ENCODE results near the gene SRBD1.

Gene SRBD1

DNA sequence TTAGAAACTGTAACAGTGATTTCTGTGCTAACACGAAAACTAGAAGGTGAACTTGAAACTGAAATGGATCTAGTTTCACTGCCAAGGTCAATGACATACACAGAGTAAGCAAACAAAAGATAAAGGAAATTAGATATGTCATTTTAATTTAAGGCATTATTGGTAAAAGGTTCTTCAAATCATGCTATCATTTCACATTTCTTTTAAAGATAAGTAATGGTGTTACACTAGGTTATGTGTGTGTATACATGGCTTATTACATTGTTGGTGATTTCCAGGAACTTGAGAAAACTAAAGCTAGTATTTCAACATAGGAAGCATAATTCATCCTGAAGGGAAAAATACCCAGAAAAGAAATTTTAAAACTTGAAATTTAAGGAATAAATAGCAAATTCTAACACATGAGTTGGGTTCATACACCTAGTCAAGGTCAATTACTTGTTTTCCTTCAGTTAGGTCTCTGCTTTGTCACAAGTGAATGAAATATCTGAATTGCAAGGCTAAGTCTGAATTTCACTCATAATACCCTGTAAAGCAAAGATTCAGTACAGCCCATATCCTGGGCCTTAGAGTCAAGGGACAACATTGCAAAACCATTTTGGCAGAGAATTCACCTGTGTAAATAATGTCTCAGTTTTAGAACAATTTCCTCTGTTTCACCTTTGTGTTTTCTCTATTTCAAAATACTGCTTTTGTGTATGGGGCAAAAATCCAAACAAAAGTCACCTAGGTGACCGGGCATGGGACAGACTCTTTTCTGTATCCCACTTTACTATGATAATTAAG, 141.6 kb downstream of the SRBD1 start:
- DNase-seq (ENCODE audit: low read depth in 3 of 3) = no peak

DNA sequence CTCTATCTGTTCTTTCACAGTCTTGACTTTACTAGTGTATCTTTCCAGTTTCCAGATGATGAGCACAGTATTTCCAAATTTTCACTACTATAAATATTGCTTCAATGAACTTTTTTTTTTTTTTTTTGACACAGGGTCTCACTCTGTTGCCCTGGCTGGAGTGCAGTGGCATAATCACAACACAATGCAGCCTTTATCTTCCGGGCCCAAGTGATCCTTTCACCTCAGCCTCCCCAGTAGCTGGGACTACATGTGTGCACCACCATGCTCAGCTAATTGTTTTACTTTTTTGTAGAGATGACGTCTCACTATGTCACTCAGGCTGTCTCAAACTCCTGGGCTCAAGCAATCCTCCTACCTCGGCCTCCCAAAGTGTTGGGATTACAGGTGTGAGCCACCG, 142.8 kb downstream of the SRBD1 start:
- no peak for DNase-seq (ENCODE audit: low read depth in 3 of 3)

DNA sequence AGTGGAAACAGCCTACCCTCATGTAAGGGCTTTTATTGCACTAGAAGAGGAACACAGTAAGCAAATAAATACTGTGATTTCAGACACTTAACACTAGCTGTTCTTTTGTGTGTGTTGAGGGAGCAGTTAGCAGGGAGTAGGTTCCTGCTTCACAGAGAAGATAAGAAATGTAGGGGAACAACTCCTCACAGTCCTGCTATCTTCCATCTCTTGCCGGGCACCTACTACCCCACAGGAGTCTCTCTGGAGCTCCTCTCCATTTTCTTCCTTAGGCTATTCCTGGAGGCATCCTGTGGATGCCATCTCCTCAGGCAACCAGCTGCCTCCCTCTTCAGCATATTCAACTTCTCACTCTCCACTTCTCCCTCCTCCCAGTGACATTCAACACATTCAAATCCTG, 145.0 kb downstream of the SRBD1 start:
- no peak for DNase-seq (ENCODE audit: low read depth in 3 of 3)

DNA sequence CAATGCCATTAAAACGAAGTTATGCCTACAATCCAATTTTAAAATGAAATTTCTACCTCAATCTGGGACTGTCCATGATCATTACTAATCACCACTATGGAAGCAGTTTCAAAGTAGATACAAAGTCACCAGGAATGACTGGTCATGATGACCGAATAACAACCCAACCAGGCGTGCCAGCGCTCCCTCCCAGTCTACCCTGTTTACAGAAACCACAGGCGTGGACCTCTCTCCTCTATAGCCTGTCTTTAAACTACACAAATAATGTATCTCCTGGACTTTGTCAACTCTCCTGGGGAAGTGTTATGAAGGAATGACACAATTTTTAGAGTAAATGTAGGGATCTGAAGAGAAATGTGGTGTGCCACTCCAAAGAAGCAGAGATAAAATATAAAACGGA, 150.2 kb downstream of the SRBD1 start:
- DNase-seq (ENCODE audit: low read depth in 3 of 3) = no peak

DNA sequence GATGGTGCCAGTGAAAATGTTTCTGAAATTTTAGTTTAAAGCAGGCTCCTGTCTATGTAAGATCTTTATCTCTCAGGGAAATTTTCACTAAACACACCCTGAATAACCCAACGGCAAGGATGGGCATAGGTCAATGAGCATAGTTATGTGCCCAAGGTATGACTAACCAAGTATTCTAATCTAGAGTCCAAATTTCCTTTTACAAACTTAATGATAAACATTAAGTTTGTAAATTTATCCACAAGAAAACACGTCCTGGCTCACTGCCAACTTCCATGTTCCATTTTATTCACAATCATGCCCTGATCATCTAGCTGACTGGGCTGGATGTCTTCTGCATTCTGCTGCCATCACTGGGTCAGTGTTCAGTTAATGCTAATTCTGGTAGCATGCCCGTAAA, 151.2 kb downstream of the SRBD1 start:
- no peak for DNase-seq (ENCODE audit: low read depth in 3 of 3)

DNA sequence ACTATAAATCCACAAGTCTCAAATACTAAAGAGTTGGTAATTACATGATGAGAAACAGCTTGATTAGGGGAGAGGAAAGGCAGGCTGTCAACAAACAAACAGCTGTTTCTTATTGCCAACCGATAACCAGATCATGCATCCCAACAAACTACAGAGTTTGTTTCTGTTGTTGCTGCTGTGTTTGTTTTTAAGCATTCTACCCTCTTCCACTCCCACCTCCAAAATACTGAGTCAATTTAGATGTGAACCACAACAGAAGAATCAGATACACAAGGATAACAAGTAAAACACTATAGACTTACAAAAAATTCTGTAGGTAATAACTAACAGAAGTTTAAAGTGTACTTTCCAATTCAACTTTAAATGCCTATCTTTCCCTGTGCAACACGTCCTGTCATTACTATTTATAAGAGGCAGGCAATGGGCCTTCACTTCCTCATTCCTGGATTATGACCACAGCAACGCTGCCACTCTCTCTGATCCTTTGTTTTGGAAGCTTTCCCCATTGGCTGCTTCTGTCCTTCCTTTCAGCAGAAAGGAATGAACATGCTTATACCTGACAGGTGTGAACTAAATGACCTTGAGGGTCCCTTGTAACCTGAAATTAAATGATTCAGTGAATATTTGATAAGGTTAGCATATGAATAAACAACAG, 152.0 kb downstream of the SRBD1 start:
- no peak for DNase-seq (ENCODE audit: low read depth in 3 of 3)

DNA sequence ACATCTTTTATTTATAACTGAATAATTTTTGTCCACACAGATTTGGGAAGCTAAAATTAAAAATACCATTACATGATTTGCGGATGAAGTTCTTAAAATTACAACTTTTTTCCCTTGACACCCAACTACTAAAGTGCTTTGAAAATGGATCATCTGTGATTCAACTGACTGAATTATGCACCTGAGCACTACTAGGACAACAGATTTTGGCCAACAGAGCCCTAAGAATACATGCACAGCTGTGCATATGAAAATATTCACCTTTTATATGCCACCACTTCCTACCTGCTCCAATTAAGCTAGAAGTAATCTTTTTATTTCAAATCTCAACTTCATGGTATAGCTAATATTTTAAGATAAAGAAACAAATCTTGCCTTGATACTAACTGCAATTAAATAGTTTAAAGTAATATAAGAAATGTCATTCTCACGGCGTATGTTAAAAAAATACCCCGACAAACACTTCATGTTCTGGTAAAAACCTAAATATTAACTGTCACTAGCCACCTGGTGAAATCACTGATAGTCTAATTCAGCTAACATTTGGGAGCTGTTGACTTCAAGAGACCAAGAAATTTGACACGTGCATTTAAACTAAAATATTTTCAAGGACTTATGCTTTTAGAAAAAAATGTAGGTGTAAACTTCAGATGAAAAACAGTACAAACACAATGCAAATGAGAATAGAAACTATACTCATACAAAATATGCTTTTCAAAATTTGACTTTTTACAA, 153.7 kb downstream of the SRBD1 start:
- DNase-seq (ENCODE audit: low read depth in 3 of 3) = no peak

DNA sequence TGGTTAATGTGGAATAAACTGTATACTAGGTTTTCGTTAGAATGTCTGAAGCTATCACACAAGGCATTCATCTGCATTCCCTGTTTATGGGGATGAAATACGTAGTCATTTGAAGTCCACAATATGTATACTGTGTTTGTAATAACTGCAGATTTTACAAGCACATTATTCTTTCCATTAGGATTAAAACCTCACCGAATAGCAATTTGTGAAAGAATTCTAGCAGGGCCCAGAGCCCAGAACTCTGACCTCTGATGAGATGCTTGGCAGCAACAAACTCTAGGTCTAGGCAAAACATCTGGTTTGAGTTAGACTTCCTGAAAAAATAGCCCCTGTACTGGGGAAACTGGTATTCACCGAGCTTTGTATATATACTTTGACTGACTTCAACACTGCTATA, 158.2 kb downstream of the SRBD1 start:
- no peak for DNase-seq (ENCODE audit: low read depth in 3 of 3)

DNA sequence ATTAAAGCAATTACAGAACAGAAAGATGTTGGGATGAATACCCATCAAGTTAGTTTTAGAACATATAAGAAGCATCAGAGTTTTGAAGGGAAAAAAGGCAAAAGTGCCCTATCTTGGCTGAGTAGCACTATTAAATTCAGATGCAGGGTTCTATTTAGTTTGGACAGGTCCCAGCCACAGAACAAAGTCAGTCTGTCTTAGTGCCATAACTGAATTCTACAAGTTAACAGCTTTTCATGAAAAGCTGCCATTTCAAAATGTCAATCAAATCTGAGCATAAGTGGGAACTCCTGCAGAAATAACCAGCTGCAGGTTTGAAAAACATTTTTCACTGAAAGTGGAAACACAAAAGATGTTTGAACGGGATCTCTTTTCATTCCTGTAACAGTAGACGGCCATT, 160.4 kb downstream of the SRBD1 start:
- no peak for DNase-seq (ENCODE audit: low read depth in 3 of 3)

DNA sequence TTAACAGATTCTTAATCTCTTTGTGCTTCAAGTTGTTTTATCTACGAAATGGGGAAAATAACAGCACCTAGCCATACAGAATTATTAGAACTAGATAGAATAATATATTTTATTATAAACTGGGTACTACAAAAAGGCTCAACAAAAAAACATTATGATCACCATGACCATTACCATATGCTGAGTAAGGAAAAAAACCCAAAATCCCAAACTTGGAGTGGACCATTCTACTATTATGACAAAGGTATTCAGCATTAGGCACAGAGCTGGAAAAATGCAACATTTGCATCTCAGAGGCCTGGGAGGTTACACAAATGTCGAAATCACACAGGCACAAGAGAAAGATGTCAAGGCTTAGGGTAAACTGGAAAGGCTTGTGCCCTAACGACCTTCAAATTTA, 162.8 kb downstream of the SRBD1 start:
- no peak for DNase-seq (ENCODE audit: low read depth in 3 of 3)

DNA sequence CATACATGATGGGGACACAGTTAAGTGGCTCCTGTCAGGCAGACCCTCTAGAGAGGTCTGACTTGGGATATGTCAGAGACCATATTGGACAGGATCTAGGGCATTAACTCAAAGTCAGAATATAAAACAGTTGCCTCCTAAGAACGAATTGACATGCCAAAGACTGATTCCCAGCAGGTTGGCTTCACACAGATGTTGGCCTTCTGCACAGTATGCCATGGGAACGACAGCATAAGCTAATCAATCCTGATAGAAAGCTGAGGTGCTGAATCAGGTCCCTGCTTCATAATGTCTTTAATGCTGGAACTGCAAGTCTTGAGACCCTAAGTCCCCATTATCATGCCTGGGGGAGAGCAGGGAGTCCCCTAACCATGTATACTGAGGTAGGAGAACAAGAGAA, 165.1 kb downstream of the SRBD1 start:
- DNase-seq (ENCODE audit: low read depth in 3 of 3) = no peak

DNA sequence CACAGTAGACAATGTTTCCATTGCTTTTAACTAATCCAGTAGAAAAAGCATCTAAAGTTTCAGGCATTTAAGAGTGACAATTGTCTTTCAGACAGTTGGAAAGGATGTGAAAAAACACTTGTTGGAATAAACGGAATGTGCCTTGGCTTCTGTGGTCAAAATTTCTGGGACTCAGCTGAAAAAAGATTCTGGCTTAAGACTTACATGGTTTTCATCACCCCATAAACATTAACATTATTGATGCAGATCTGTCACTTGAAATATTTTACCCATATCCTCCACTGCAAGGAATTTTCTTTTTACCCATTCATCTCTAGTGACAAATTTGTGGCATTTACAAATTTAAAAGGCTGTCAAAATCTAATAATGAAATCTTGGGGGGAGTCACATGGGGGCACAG, 166.0 kb downstream of the SRBD1 start:
- no peak for DNase-seq (ENCODE audit: low read depth in 3 of 3)

DNA sequence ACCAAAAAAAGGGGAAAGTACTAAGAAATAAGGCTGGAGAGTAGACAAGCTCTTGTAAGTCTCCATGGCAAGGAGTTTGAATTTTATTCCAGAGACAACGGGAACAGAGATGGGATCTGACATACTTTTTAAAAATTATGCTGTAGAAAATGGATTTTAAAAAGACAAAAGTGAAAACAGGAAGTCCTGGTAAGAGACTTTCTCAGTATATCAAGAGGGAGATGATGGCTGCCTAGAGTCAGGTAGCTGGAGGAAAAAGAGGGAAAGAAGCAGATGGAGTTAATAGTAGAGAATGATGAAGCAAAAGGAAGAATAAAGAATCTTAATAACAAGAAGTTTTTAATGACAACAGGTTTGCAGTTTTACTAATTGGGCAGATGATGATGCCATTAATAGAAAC, 168.1 kb downstream of the SRBD1 start:
- DNase-seq (ENCODE audit: low read depth in 3 of 3) = no peak

DNA sequence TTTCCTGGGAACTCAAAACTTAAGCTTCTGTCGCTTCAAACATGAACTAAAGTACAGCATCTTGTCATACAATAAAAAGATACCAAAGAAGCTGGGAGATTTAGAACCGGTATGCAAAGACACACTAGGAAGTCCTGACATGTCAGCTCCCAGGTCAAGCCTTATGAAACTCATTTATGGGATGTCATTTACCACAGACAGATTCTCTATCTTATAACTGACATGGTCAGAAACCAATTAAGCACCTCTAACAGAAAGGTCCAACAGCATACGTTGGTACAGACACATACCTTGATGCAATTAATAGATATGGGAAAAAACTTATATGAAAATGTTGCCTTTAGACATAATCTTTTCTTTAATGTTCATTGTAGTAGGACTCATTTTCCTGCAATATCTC, 169.0 kb downstream of the SRBD1 start:
- DNase-seq (ENCODE audit: low read depth in 3 of 3) = no peak

DNA sequence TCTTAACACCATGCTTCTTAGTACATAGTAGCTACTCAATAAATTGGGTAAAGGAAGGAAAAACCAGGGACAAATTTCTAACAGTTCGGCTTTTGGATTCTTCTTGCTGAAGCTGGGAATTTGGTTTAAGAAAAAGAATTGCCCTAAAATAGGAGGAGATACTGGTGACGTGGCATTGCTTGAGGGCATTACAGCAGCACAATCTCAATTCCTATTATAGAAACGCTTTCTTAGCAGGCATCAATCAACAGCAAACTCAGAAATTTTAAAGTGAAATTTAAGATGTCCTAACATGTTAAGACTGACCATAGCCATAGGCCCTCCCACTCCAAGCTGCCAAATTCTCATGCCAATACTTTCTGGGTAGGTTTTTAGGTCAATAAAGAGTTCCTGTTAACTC, 169.5 kb downstream of the SRBD1 start:
- no peak for DNase-seq (ENCODE audit: low read depth in 3 of 3)

DNA sequence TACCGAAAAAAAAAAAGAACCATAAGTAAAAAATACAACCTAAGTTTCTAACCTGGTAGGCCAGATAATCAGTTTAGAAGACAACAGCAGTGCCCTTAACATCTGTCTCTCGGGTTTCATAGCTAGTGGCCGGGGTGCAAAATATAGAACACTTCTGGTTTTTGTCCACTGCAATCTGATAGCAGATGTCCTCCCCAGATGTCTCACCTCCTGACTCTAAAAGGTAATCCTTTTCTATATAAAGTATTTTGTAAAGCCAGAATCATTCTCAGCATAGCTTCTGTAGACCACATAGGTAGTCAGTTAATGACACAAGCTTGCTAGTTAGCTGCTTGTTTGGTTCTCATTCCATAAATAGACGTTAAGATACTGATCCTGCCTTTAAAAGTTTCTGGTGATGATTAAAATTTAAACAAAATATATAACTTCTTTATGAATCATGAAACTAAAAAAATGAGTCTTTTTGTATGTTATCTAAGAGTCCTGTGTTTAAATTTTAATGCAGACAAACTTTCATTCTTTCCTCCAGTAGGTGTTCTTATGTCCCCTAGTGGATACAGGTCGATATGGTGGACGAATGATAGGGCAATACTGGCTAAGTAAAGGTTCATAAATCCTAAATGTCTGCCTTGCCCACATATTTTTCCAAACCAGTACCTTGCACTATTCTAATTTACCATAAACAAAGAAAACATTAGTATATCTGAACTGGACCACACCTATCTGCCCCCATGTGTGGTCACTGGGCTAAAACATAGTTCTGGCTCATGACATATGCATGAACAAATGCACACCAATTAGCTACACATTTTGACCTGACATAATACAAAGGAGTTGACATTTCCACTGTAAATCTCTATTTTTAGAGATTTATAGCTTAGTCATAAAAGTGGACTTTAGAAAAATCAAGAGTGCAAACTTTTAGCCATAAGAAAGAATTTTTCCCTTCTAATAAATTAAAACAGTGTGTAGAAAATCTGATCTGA, 171.0 kb downstream of the SRBD1 start:
- no peak for DNase-seq (ENCODE audit: low read depth in 3 of 3)

DNA sequence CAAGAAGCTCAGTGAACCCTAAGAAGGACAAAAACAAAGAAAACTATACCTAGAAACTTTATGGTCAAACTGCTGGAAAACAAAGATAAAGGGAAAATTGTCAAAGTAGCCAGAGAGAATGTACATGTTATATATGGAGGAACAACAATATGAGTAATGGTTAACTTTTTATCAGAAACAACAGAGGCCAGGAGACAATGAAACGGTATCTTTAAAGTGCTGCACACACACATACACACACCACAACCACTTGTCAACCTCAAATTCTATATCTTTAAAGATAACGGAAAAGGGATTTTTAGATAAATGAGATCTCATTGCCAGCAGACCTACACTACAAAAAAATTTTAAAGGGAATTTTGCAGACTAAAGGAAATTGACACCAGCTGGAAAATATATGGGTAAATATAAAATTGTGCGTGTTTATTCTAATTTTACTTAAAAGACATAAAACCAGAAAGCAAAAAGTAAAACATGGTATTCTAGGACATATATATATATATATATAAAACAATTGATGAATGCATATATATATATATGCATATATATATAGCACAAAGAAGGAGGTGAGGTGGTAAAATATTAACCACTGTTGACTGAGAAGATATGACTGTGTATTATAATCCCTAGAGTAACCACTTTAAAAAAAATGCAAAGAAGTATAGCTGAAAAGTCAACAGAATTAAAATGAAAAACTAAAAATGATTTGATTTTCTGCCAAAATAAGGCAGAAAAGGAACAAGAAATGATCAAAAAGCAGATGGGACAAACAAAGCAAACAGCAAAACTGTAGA, 172.0 kb downstream of the SRBD1 start:
- DNase-seq (ENCODE audit: low read depth in 3 of 3) = no peak

DNA sequence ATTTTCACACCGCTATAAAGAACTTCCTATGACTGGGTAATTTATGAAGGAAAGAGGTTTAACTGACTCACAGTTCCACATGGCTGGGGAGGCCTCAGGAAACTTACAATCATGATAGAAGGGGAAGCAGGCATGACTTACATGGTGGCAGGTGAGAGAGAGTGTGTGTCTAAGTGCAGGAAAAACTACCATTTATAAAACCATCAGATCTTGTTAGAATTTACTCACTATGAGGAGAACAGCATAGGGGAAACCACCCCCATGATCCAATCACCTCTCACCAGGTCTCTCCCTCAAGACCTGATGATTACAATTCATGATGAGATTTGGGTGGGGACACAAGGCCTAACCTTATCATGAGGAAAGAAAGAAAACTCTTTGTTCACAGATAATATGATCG, 174.6 kb downstream of the SRBD1 start:
- no peak for DNase-seq (ENCODE audit: low read depth in 3 of 3)

DNA sequence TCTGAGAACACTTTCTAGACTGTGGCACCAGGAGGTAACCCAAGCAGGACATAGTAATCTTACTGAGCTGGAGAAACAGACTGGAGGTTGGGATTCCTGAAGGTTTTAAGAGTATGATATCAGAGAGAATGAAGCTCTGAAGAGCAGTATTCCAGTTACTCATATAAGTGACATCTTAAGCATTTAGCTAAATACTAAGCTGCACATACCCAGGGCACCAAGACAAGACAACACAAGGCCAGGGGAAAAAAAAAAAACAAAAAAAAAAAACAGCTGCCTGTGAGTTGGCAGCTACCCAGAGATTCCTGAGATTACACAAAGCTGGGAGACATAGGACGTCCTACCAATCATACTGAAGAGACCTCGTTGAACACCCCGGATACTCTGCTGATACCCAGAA, 175.8 kb downstream of the SRBD1 start:
- DNase-seq (ENCODE audit: low read depth in 3 of 3) = no peak

DNA sequence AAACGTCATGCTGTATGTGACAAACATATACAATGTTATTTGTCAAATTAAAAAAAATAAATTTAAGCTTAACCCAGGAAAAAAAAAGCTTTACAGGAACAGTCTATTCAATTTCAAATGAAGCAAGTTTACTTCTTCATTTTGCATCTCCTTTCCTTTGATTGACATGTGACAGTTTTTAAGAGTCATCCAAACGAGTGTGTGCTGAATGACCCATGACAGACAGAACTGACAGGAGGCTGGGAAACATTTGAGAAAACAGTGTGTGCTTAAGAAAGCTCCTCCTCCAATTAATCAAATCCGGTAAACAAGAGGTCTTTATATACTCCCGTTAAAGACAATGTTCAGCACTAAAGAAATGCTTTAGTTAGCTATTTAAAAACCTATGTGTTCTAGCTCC, 177.7 kb downstream of the SRBD1 start:
- DNase-seq (ENCODE audit: low read depth in 3 of 3) = no peak

DNA sequence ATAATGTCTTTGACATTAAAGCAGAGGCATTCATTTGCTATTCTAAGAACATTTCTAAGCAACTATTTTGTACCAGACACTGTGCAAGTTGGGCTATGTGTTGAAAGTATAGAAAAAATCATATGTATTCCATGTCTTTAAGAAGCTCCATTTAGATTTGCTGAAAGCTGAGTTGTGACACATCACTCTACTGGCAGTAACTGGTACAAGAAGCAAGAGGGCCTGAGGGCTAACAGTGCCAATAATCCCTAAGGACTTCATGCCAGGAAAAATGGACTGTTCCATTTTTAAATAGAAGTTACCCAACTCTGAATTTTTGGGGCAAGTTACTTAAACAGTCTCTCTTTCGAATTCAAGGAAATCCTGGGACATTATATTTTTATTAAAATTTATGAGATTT, 178.7 kb downstream of the SRBD1 start:
- DNase-seq (ENCODE audit: low read depth in 3 of 3) = no peak
